Measurements from ENCODE around the gene GPAT3. TPM values are rescaled to one million over a fixed set of nuclear protein-coding genes. Genes with fewer than 3 reads are reported as not detected.

GPAT3 gene
- total and polyA plus RNA-seq, 9 donors, result 9.0 to 23.2 (median 14.9) TPM

- no peak overlapping the region for H3K4me3 ChIP-seq
- H3K36me3 ChIP-seq, result no peaks in the 10 kb centered on the region
- intact Hi-C loops (cut with DNase I), result no loop called here
- H3K27me3 ChIP-seq, result no peaks in the 10 kb centered on the region
- no peaks in the 10 kb centered on the region for H3K4me1 ChIP-seq (ENCODE audit: insufficient read depth)
- no peak for DNase-seq
- 84 to 91% (median 86%) methylated on average over 4 of the region's 4 CpGs for WGBS, 3 donors
- TF ChIP-seq CTCF (IDR thresholded peaks at IDR 0.05) (no peak), POLR2A (IDR thresholded peaks at IDR 0.05) (no peak), EP300 (IDR thresholded peaks at IDR 0.05) (no peak)
- H3K9me3 ChIP-seq, result no peaks in the 10 kb centered on the region
- no peak overlapping the region for H3K27ac ChIP-seq
These were observed 115.9 kb downstream of the GPAT3 start for GRCh38 chr4:83651846-83652245.

Small RNAs within 50 kb of the gene (small RNA-seq; reads per million reads assigned to genes)
- gene RF00019, result not detected

Other genes starting within 250 kb of the GPAT3 start
- gene HPSE, start 201.3 kb upstream of the GPAT3 start, total RNA-seq, result 10 to 100 TPM in 2 of 7 donors, 1 to 10 TPM in 5; 4.3 to 23.3 (median 6.4) TPM
- gene HPSE, start 201.3 kb upstream of the GPAT3 start, polyA plus RNA-seq, result 1 to 10 TPM; 6.2 to 6.9 TPM
- gene HELQ, start 80.3 kb upstream of the GPAT3 start, total RNA-seq, result 10 to 100 TPM; 17.2 to 30.8 (median 22.7) TPM
- gene HELQ, start 80.3 kb upstream of the GPAT3 start, polyA plus RNA-seq, result 10 to 100 TPM; 15.5 to 19.1 TPM
- gene MRPS18C, start 80.0 kb upstream of the GPAT3 start, total RNA-seq, result 10 to 100 TPM; 13.0 to 47.5 (median 35.7) TPM
- gene MRPS18C, start 80.0 kb upstream of the GPAT3 start, polyA plus RNA-seq, result 10 to 100 TPM; 18.5 to 46.5 TPM
- gene ABRAXAS1, start 51.0 kb upstream of the GPAT3 start, total RNA-seq, result 10 to 100 TPM; 14.5 to 43.1 (median 33.8) TPM
- 10 to 100 TPM; 23.5 to 25.7 TPM for gene ABRAXAS1, start 51.0 kb upstream of the GPAT3 start, polyA plus RNA-seq